K562 (cell line): ENCODE data around the gene HECW1. TPM values are rescaled to one million over a fixed set of nuclear protein-coding genes. Genes with fewer than 3 reads are reported as not detected.
A peak's percentile ranks its signal among the peaks of the same experiment; 100 is the strongest.

Source experiments
- ATAC-seq: fragments of 200-7000 bp; cut with Tn5 transposase; 3 replicates; pipeline ENCODE4 v1.9.1; 2020; ENCODE audit warnings: moderate library complexity
- BruUV-seq: library from RNA; stranded (reverse); fragments of 400-500 nt; replicated peaks from 2 replicates; lab custom pipeline; 2021; lab: Mats Ljungman, UMichigan
- CTCF ChIA-PET: fragments of 300-600 bp; formaldehyde crosslinking; extraction: SDS; loops from one replicate; lab custom pipeline; 2021; ENCODE audit warnings: low intra/inter-chr PET ratio; lab: Yijun Ruan, JAX
- POLR2A ChIA-PET: fragments of 300-600, 350-650 bp; sonication (Branson Sonifier 250); formaldehyde crosslinking; extraction: SDS; loops from one replicate; lab custom pipeline; 2021; ENCODE audit warnings: antibody characterized with exemption, inconsistent platforms; lab: Yijun Ruan, JAX
- DNase-seq, 4 experiments: peaks; one replicate each; pipeline versions ENCODE4 v3.0.0 to v3.0.0-alpha.2; 2011 to 2018; ENCODE audit warnings: low spot score in 3 of 4, mixed read lengths in 3 of 4; ENCODE audit errors: extremely low read depth in 1 of 4
- FAIRE-seq: peaks from 2 replicates; lab custom pipeline; 2011; peaks lifted over from hg19 to GRCh38; lab: Jason Lieb, UNC
- H2AFZ ChIP-seq: 2 replicates; pipeline ENCODE4 v1.6.0; 2011; ENCODE audit warnings: low read depth, low read length, control low read depth, inconsistent platforms
- H3K27ac ChIP-seq: fragments of 200-600 bp; 3 replicates; pipeline ENCODE4 v1.8.0; 2011; ENCODE audit warnings: low read depth, mild to moderate bottlenecking, control low read depth, inconsistent platforms, low read length, moderate library complexity, mixed read lengths; ENCODE audit errors: extremely low read depth
- H3K27me3 ChIP-seq, 2 experiments: fragments of 300-600 bp in 1 of 2; 2 replicates in 1 of 2; 3 replicates in 1 of 2; pipeline versions ENCODE4 v1.6.0 to v1.8.0; 2011; ENCODE audit warnings: inconsistent platforms in 2 of 2, low read length in 2 of 2, mild to moderate bottlenecking in 1 of 2, mixed read lengths in 1 of 2, moderate library complexity in 1 of 2; ENCODE audit not compliant: control insufficient read depth in 2 of 2, insufficient read depth in 2 of 2
- H3K36me3 ChIP-seq: fragments of 300-600 bp; 3 replicates; pipeline ENCODE4 v1.8.0; 2011; ENCODE audit warnings: mild to moderate bottlenecking, low read length, inconsistent platforms; ENCODE audit not compliant: control insufficient read depth, insufficient read depth
- H3K4me1 ChIP-seq, 2 experiments: fragments of 200-600 bp in 1 of 2; replicated peaks in 1 of 2; 2 replicates in 1 of 2; 3 replicates in 1 of 2; pipeline versions ENCODE4 v1.5.1 to v1.8.0; 2011; ENCODE audit warnings: inconsistent platforms in 2 of 2, low read length in 2 of 2, mild to moderate bottlenecking in 1 of 2, mixed read lengths in 1 of 2, moderate library complexity in 1 of 2; ENCODE audit not compliant: control insufficient read depth in 2 of 2, insufficient read depth in 2 of 2
- H3K4me2 ChIP-seq: 2 replicates; pipeline ENCODE4 v1.6.1; 2011; ENCODE audit warnings: low read length, control low read depth, inconsistent platforms, mixed read lengths; ENCODE audit not compliant: insufficient read depth
- H3K4me3 ChIP-seq: fragments of 200-600 bp; sonication (generic), shearing (Covaris generic); 2 replicates; pipeline ENCODE4 v1.5.1; 2016; ENCODE audit warnings: control low read depth, inconsistent platforms
- H3K79me2 ChIP-seq: fragments of 200-600 bp; 3 replicates; pipeline ENCODE4 v1.8.0; 2011; ENCODE audit warnings: low read length, inconsistent platforms; ENCODE audit not compliant: control insufficient read depth, insufficient read depth
- H3K9ac ChIP-seq, 2 experiments: 2 replicates each; pipeline versions ENCODE4 v1.6.0 to v1.6.1; 2011; ENCODE audit warnings: low read depth in 2 of 2, low read length in 2 of 2, control low read depth in 1 of 2, inconsistent platforms in 1 of 2, mild to moderate bottlenecking in 1 of 2, mixed read lengths in 1 of 2; ENCODE audit not compliant: insufficient read depth in 1 of 2
- H3K9me1 ChIP-seq: one replicate; pipeline ENCODE4 v1.6.0; 2011; ENCODE audit warnings: inconsistent platforms, mild to moderate bottlenecking, low read length, moderate library complexity; ENCODE audit not compliant: control insufficient read depth, insufficient read depth
- H3K9me3 ChIP-seq: replicated peaks from 2 replicates; pipeline ENCODE4 v1.5.1; 2011; ENCODE audit warnings: low read depth, low read length, inconsistent platforms; ENCODE audit not compliant: control insufficient read depth, insufficient read depth
- H4K20me1 ChIP-seq: replicated peaks from 2 replicates; pipeline ENCODE4 v1.6.1; 2011; ENCODE audit warnings: low read length, inconsistent platforms, mixed read lengths; ENCODE audit not compliant: control insufficient read depth, insufficient read depth
- CBFA2T3 ChIP-seq: fragments of 450-650 bp; IDR thresholded peaks from 2 replicates; pipeline ENCODE4 v1.6.1; 2017
- CBX1 ChIP-seq: sonication (generic); IDR thresholded peaks from 2 replicates; pipeline ENCODE4 v1.6.1; 2016; ENCODE audit warnings: antibody characterized with exemption, low read depth, mild to moderate bottlenecking
- GTF2E2 ChIP-seq: fragments of 200-800 bp; sonication (Bioruptor generic); IDR thresholded peaks from 2 replicates; pipeline ENCODE4 v1.6.1; 2016; ENCODE audit warnings: missing genetic modification characterization, missing compliant biosample characterization
- LEF1 ChIP-seq: fragments of 450-650 bp; IDR thresholded peaks from 2 replicates; pipeline ENCODE4 v1.6.1; 2016; ENCODE audit warnings: mild to moderate bottlenecking
- RAD21 ChIP-seq, 2 experiments: fragments of 250-450 bp in 1 of 2; fragments of 450-650 bp in 1 of 2; sonication (Bioruptor Pico) in 1 of 2; formaldehyde crosslinking in 1 of 2; IDR thresholded peaks in 1 of 2; conservative IDR thresholded peaks in 1 of 2; 2 replicates each; pipeline versions ENCODE4 v1.4.0 to v1.8.0; 2020 to 2022; ENCODE audit warnings: mild to moderate bottlenecking in 2 of 2, moderate library complexity in 1 of 2
- SMC3 ChIP-seq: conservative IDR thresholded peaks from 2 replicates; pipeline ENCODE4 v1.6.1; 2011; ENCODE audit warnings: low read depth, low read length, improper control_type of control experiment; ENCODE audit not compliant: insufficient read depth
- TOE1 ChIP-seq, 2 experiments: fragments of 450-650 bp in 1 of 2; sonication (generic) in 1 of 2; formaldehyde crosslinking in 1 of 2; IDR thresholded peaks; 2 replicates each; pipeline versions ENCODE4 v1.7.1 to v1.8.0; 2016 to 2022; ENCODE audit warnings: borderline replicate concordance in 2 of 2, mild to moderate bottlenecking in 2 of 2, antibody characterized with exemption in 1 of 2, inconsistent platforms in 1 of 2, low read depth in 1 of 2, missing genetic modification reagents in 1 of 2, moderate library complexity in 1 of 2
- ZNF76 ChIP-seq: fragments of 250-450 bp; sonication (Bioruptor Pico); IDR thresholded peaks from 2 replicates; pipeline ENCODE4 v1.4.0; 2020; ENCODE audit warnings: mild to moderate bottlenecking, moderate library complexity, borderline replicate concordance
- WGBS: fragments of 100-300 bp; shearing (Covaris generic); methylation state at CpG from one replicate; pipeline ENCODE4 v1.1.6; 2016; ENCODE audit warnings: low coverage, mixed read lengths; ENCODE audit not compliant: insufficient coverage; ENCODE audit errors: missing lambda C conversion rate; 5-methylcytosine and 5-hydroxymethylcytosine counted together
- in situ Hi-C: fragments of 300-500 bp; cut with MboI; formaldehyde crosslinking; loops from 4 replicates; pipeline ENCODE4 v1.15.0; 2018; ENCODE audit warnings: inconsistent platforms, mixed read lengths
- intact Hi-C: fragments of 100-400 bp; cut with micrococcal nuclease; formaldehyde crosslinking; loops from 2 replicates; pipeline ENCODE4 v1.14.2; 2022
- polyA plus RNA-seq, 8 experiments: library from polyadenylated mRNA; depleted of rRNA in 4 of 8; stranded (reverse) in 5 of 8; unstranded in 3 of 8; fragments of >200 nt; fragmentation: Nextera tagmentation in 2 of 8; fragmentation: Illumina TruSeq in 1 of 8; extraction: Ambion mirVana in 2 of 8; extraction: Trizol in 1 of 8; gene quantifications; 2 replicates each; pipeline versions ENCODE4 v1.2.1 to v1.2.3, GENCODE V29; 2011 to 2014; ENCODE audit warnings: inconsistent platforms in 1 of 8, missing spikeins in 1 of 8
- total RNA-seq, 7 experiments: library from RNA; depleted of rRNA in 6 of 7; stranded (reverse); fragments of >200 nt in 6 of 7; fragmentation: Illumina TruSeq in 2 of 7; extraction: Trizol in 2 of 7; gene quantifications; 2 replicates each; pipeline versions ENCODE4 v1.2.1 to v1.2.3, GENCODE V29; 2011 to 2021; ENCODE audit warnings: low replicate concordance in 1 of 7
- TF ChIP-seq, protein P1 (sequence below), 3 experiments: IDR thresholded peaks in 2 of 3; conservative IDR thresholded peaks in 1 of 3; 2 replicates each; pipeline ENCODE4 v1.5.1; 2011 to 2012; ENCODE audit warnings: low read length in 3 of 3, mild to moderate bottlenecking in 3 of 3, control low read depth in 2 of 3, improper control_type of control experiment in 1 of 3, inconsistent platforms in 1 of 3, low read depth in 1 of 3, mixed read lengths in 1 of 3, moderate library complexity in 1 of 3; ENCODE audit not compliant: insufficient read depth in 2 of 3

The HECW1 gene
- total and polyA plus RNA-seq, 9 of the 15 experiments (the other 6 are each of a cell fraction or from before 2014, with no cell fraction given), result 0.07 to 0.31 (median 0.13) TPM; not detected in 4

DNA sequence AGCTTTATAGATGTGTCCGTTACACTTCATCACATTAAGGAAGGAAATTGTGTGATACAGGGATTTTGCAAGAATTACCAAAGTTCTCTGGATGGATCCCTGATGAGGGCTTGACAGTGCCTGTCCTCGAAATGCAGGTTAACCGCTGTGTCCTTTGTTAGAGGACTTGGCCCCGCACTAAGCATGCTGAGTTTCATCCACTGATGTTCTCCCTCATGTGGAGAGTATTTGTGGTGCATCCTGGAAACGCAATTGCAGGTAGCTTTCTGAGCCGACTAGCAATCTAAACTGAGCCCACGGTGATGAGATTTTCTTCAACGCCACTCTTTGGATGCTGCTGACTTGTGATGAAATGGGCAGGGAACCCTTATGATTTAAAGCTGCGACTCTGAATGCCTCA is 398.6 kb downstream of the HECW1 start:
- DNase-seq, result peak in 1 of 4 experiments; percentile 6
- WGBS, result 2% methylated on average over 9 of the region's 9 CpGs
- no peaks in the 10 kb centered on the region for H3K9me1 ChIP-seq
- H3K27ac ChIP-seq, result no peak overlapping the region
- TF ChIP-seq LEF1 (no peak), CBFA2T3 (0 out of 2 replicates have a peak, but pooled peaks have one; percentile 15), RAD21 (CRISPR knock-in tag; conservative IDR thresholded peaks at IDR 0.05 in 1 of 2, IDR thresholded peaks at IDR 0.05 in 1 of 2) (0 out of 4 replicates have a peak, but pooled peaks of 1 of the 2 experiments have one; percentile 5), TOE1 (IDR thresholded peaks at IDR 0.05; ENCODE audit: borderline replicate concordance) (no peak), TOE1 (CRISPR knock-in tag; IDR thresholded peaks at IDR 0.05; ENCODE audit: borderline replicate concordance, low read depth) (no peak), ZNF76 (CRISPR knock-in tag) (no peak), SMC3 (0 out of 2 replicates have a peak, but pooled peaks have one; percentile 10), GTF2E2 (tag) (no peak), CBX1 (no peak)
- TF ChIP-seq, protein P1, sequence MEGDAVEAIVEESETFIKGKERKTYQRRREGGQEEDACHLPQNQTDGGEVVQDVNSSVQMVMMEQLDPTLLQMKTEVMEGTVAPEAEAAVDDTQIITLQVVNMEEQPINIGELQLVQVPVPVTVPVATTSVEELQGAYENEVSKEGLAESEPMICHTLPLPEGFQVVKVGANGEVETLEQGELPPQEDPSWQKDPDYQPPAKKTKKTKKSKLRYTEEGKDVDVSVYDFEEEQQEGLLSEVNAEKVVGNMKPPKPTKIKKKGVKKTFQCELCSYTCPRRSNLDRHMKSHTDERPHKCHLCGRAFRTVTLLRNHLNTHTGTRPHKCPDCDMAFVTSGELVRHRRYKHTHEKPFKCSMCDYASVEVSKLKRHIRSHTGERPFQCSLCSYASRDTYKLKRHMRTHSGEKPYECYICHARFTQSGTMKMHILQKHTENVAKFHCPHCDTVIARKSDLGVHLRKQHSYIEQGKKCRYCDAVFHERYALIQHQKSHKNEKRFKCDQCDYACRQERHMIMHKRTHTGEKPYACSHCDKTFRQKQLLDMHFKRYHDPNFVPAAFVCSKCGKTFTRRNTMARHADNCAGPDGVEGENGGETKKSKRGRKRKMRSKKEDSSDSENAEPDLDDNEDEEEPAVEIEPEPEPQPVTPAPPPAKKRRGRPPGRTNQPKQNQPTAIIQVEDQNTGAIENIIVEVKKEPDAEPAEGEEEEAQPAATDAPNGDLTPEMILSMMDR (IDR thresholded peaks at IDR 0.05 in 2 of 3, conservative IDR thresholded peaks at IDR 0.05 in 1 of 3; ENCODE audit: insufficient read depth in 2 of 3, low read depth in 1 of 3, low read length in 3 of 3), result peak in 2 of 3 experiments; percentile 15 to 26; a peak in 3 of 6 replicates
- ChIA-PET CTCF (no interaction called here), POLR2A (interaction anchor here (0.7 to 0.8 kb wide), 2 partner anchors 8 to 635 kb away, joined by 3 read pairs; no protein-coding TSS in a partner anchor)
- BruUV-seq, result no TSS peak
- H3K36me3 ChIP-seq, result no peaks in the 10 kb centered on the region
- H2AFZ ChIP-seq, result no peak overlapping the region
- peaks cover 2% of the 10 kb centered on the region; the same call in 1 of the 2 replicates for H4K20me1 ChIP-seq
- peaks cover 30 to 40% of the 10 kb centered on the region in 2 experiments for H3K27me3 ChIP-seq
- no peaks in the 10 kb centered on the region for H3K79me2 ChIP-seq
- H3K9me3 ChIP-seq, result no peaks in the 10 kb centered on the region
- ATAC-seq, result peak; percentile 51
- in situ Hi-C loops, result no loop called here
- FAIRE-seq, result no peak
- H3K9ac ChIP-seq, result no peak overlapping the region
- intact Hi-C loops, result no loop called here
- no peak overlapping the region for H3K4me3 ChIP-seq
- H3K4me2 ChIP-seq, result no peak overlapping the region
- peaks cover 4 to 5% of the 10 kb centered on the region in 2 experiments; a peak in 2 of 5 replicates for H3K4me1 ChIP-seq
